Vagina (tissue), 2 donors: ENCODE results near the gene DCST2.

Experiments used
- POLR2A ChIP-seq, 2 donors: fragments of 450-650 bp; IDR thresholded peaks; one replicate each; pipeline ENCODE4 v1.6.1; 2017; ENCODE audit warnings: antibody characterized with exemption in 2 of 2, mild to moderate bottlenecking in 2 of 2, moderate library complexity in 2 of 2
- POLR2AphosphoS5 ChIP-seq, 2 donors: sonication (generic); formaldehyde crosslinking; IDR thresholded peaks; one replicate each; pipeline ENCODE4 v1.9.0; 2017; ENCODE audit warnings: antibody characterized with exemption in 2 of 2, mild to moderate bottlenecking in 2 of 2, low read depth in 1 of 2; ENCODE audit not compliant: insufficient read depth in 1 of 2
- TF ChIP-seq, protein P1 (sequence below), 3 experiments: fragments of 450-650 bp in 2 of 3; fragments of 200-600 bp in 1 of 3; sonication (generic) in 1 of 3; IDR thresholded peaks; one replicate each; pipeline ENCODE4 v1.5.1; 2017 to 2019; ENCODE audit warnings: antibody characterized with exemption in 3 of 3, mild to moderate bottlenecking in 2 of 3, moderate library complexity in 2 of 3

GRCh38 chr1:155044812-155045657, 11.5 kb upstream of the DCST2 start:
- TF ChIP-seq, protein P1, sequence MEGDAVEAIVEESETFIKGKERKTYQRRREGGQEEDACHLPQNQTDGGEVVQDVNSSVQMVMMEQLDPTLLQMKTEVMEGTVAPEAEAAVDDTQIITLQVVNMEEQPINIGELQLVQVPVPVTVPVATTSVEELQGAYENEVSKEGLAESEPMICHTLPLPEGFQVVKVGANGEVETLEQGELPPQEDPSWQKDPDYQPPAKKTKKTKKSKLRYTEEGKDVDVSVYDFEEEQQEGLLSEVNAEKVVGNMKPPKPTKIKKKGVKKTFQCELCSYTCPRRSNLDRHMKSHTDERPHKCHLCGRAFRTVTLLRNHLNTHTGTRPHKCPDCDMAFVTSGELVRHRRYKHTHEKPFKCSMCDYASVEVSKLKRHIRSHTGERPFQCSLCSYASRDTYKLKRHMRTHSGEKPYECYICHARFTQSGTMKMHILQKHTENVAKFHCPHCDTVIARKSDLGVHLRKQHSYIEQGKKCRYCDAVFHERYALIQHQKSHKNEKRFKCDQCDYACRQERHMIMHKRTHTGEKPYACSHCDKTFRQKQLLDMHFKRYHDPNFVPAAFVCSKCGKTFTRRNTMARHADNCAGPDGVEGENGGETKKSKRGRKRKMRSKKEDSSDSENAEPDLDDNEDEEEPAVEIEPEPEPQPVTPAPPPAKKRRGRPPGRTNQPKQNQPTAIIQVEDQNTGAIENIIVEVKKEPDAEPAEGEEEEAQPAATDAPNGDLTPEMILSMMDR (IDR thresholded peaks at IDR 0.05) = peak in 2 of 3 experiments; percentile 51 to 55
- TF ChIP-seq POLR2A (IDR thresholded peaks at IDR 0.05) (no peak), POLR2AphosphoS5 (IDR thresholded peaks at IDR 0.05; ENCODE audit: insufficient read depth in 1 of 2, low read depth in 1 of 2) (peak in 1 of 2 donors; percentile 72)
